RPMI7951 (cell line): ENCODE measurements around the gene TRIM47. TPM values are rescaled to one million over a fixed set of nuclear protein-coding genes. Genes with fewer than 3 reads are reported as not detected.
"Not testable (repeated sequence)": the region's sequence is repeated elsewhere in the genome, so short reads cannot be mapped to it uniquely, and the experiment has no call there.

Experiments used
- DNase-seq: peaks from one replicate; pipeline ENCODE4 v3.0.0-alpha.2; 2012; ENCODE audit warnings: low read depth
- total RNA-seq: library from RNA; depleted of rRNA; stranded (reverse); fragments of >200 nt; shearing (Covaris generic); gene quantifications from 2 replicates; pipeline ENCODE4 v1.2.3, GENCODE V29; 2014

The TRIM47 gene
- total RNA-seq, 1 experiment from 2014 or later = 13.6 TPM

DNA sequence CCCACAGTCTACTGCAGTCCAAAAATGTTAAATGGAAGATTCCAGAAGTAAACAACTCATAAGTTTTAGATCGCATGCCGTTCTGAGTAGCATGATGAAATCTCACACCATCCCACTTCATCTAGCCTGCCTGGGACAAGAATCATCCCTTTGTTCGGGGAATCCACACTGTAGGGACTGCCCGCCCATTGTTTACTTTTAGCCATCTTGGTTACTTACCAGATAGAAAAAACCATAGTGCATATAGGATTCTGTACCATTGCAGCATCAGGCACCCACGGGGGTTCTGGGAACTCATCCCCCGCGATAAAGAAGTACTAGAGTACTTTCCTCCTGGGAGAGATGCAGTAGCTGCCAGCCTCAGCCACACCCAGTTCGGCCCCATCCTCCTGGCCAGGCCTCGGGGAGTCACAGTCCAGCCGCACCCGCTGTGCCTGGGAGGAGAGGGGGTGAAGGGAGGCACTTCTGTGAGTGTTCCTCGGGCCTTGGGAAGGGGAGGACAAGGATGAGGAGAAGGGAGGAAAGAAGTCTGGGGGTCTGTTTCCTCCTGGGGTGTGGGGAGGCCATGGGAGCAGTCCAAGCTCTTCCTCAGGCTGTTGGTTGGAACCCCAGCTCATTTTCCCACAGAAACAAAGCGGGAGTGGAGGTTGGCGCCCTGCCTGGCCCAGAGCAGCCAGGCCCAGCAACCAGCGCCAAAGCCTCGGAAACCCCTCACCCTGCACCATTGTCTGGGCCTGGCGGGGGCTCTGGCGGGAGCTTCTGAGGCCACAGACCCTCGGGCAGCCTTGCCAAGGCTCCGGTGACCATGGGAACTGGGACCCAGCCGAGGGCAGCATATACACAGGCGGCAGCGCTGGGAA, 8.9 kb downstream of the TRIM47 start:
- DNase-seq = peak; percentile 44

DNA sequence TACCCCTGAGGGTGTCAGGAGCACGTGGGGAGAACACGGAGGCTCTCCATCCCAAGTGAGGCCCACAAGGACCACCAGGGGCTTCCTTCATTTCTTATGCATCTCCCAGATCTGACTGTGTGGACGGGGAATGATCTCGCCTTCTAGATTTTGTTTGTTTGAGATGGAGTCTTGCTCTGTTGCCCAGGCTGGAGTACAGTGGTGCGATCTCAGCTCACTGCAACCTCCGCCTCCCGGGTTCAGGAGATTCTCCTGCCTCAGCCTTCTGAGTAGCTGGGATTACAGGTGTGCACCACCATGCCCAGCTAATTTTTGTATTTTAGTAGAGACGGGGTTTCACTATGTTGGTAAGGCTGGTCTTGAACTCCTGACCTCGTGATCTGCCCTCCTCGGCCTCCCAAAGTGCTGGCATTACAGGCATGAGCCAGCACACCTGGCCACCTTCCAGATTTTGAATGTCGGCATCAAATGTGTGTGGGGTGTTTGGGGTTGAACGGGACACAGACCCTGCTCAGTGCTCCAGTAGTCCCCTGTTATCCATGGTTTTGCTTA, 9.6 kb downstream of the TRIM47 start:
- DNase-seq = not testable (repeated sequence)

DNA sequence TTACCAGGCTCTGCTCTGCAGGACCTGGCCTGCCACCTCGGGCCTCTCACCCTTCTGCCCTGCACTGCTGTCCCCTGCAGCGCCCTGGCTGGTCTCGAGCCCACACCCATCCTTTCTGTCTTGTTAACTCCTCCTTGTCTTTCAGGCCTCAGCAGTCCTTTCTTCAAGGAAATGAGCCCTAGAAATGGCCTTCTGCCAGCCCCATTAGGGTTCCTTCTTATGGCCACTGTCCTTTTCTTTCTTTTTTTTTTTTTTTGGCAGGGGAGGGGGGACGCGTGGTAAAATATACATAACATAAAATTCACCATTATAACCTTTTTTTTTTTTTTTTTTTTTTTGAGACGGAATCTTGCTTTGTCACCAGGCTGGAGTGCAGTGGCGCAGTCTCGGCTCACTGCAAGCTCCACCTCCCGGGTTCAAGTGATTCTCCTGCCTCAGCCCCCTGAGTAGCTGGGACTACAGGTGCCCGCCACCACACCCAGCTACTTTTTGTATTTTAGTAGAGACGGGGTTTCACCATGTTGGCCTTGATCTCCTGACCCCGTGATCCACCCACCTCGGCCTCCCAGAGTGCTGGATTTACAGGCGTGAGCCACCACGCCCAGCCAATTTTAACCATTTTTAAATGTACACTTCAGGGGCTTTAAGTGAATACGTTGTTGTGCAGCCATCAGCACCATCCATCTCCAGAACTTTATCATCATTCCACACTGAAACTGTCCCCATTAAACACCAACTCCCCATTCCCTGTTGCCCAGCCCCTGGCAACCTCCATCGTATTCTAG, 12.8 kb downstream of the TRIM47 start:
- not testable (repeated sequence) for DNase-seq

DNA sequence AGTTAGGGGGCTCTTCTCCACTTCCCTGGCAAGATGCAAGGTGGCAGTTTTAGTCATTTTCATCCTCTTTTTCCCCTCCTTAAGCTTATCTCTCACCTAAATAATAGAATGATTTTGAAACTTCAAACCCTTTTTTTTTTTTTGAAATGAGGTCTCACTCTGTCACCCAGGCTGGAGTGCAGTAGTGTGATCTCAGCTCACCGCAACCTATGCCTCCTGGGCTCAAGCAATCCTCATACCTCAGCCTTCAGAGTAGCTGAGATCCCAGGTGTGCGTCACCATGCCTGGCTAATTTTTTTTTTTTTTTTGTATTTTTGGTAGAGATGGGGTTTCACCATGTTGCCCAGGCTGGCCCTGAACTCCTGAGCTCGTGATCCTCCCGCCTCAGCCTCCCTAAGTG, 13.5 kb downstream of the TRIM47 start:
- not testable (repeated sequence) for DNase-seq

DNA sequence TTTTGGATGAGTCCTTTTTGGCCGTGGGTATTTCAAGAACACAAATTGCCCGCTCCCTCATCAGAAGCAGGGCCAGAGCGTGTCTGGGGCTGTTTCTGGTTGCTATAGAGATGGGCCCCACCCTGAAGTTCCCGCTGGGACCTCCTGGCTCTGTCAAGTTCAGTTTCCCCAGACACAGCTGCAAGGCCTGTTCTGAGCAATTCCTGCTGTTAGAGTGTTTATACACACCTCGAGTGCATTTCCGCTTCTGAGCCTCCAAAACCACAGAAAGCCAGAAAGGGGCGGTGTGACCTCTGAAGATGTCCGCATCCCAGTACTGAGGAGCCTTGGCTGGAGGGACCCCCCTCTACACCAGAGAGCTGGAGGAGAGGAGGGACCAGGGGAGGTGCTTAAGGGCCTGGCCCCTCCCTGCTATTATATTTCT, 13.9 kb downstream of the TRIM47 start:
- DNase-seq = no peak

DNA sequence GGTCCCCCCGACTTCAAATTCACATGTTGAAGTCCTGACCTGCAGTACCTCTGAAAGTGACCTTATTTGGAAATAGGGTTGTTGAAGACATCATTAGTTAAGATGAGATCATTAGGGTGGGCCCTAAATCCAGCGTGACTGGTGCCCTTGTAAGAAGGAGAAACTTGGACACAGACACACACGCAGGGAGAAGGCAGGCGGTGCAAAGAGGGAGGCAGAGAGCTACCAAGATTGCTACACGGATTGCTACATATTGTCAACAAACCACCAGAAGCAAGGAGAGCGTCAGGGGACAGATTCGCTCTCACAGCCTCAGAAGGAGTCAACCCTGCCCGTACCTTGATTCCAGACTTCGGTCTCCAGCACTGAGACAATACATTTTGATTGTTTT, 16.5 kb downstream of the TRIM47 start:
- no peak for DNase-seq

DNA sequence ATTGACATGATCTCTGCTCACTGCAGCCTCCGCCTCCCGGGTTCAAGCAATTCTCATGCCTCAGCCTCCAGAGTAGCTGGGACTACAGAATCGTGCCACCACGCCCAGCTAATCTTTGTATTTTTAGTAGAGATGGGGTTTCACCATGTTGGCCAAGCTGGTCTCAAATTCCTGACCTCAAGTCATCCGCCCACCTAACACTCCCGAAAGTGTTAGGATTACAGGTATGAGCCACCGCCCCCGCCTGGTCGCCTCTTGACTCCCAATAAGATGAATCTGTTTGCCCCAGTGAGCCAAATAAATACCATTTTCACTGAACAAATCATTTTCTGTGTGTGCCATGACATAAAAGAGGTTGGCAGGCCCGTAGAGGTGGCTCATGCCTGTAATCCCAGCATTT, 19.0 kb downstream of the TRIM47 start:
- not testable (repeated sequence) for DNase-seq

DNA sequence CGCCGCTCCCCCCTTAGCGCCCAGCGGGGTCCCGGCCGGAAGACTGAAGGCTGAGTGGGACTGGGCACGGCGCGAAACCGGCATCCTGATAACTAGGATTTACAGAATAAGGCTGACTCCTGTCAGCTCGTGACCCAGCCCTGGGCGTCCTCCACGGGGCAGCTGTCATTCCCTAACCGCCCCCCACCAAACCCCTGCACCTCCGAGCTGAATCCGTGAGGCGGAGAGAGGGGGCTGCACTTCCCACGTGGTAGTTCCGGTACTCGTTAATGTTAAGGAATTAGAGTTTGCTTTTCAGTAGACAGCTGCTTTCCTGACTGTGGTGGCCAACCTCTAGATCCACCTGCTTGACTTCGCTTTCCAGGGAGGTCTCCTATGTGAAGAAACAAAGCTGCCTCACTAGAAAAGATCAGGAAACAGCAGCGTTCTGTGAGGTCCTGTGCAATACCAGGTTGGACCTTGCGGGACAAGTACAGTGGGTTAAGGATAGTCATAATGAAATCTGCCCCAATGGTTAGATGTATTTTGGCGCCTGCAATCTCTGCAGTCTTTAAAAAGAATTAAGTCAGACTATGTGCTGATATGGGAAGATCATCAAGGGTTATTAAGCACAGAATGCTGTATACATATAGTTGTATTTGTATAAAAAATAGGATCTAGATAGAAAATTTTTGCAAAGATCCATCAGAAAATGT, 22.2 kb downstream of the TRIM47 start:
- DNase-seq = no peak

DNA sequence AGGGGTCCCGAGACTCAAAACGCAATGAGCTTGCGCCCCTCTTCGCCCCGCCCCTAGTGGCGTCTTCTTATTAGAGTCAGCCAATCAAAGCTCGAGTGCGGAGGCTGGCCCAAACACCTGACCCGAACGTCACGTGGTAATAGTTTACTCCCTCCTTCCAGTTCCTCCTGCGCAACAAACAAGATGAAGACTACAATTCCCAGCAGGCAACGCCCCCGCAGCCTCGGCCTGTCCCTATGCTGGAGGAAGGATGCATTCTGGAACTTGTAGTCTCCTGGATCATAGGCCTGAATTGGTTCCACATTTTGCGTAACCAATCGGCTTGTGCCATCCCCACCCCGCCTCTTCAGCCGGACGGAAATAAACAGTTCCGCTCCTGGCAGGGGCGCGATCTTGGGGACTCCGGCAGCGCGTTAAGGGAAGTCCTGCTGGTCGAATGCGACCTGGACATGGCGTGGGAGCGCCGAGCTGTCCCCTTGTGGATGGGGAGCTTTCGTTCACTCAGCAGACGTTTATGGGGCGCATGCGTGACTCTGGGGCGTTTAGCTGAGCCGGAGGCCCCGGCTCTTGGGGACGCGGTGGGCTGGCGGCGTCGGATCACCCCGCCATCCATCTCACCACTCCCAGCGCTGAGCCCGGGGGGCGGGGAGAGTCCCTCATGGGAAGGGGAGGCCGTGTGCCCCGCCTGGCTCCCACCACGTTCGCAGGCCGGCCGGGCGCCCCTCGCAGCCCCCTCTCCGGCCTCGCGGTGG, 22.9 kb downstream of the TRIM47 start, which contains the start of gene WBP2:
Gene WBP2 (minus strand): TSS at position 26 of the 752 bp plus-strand sequence. CDS start 38 bp downstream, outside the sequence.
- peak; percentile 99 for DNase-seq

DNA sequence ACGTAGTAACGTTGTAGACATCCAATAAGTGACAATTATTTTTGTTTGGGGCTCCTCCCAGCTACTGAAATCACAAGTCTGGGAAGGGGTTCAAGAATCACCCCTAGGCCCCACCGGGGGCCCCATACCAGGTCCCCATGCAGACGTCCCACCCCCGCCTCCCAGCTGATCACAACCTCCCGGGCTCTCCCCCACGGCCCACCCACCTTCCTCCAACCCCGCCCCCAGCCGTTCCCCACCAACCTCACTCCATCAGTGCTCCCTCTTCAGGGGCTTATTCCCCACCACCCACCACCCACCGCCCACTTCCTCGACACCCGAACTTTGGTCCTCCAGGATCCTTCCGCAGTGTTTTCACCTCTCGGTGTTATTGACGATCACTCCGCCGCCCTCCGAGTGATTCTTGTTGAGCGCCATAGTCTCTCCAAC, 23.5 kb downstream of the TRIM47 start:
- no peak for DNase-seq

DNA sequence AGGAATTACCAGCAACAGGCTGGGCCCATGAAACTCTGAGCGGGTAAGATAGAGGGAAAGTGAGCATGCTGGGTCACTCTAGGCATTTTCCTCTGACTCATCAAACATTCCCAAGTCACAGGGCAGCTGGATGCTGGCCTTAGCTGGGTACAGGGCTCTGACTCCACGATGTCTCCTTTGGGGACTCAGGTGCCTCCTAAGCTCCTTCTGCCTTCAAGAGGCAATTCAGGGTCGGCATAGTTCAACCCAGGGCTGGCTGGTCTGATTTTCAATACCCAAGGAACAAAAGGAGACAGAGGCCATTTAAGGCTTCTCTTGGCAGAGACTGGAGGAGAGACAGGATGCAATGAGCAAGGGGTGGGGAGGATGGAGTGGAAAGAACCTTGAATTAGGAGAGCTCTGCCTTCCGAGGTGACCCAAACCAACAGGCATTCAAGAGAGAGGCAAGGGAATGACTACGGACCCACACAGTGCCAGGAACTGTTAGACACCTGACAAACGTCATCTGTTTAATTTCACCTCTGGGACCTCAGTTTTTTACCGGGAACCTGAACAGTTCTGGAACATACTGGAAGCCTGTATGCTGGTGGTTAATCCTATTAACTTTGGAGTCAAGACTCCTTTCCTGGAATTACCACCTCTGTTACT, 24.2 kb downstream of the TRIM47 start:
- DNase-seq = peak; percentile 73

DNA sequence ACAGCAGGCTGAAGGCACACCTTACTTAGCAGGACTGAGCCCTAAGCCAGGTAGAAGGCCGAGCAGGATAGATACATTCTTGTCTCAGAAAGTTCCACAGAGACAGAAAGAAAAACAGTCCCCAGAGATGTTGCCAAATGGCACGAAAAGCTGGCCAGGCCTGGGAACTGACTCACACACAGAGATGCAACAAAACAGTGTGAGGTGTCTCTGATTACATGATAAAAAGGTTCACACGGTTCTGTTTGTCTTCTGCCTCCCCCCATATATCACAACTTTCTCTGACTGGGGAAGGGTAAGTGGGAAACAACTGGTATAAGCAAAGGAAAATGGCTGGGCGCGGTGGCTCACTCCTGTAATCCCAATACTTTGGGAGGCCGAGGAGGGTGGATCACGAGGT, 24.9 kb downstream of the TRIM47 start:
- DNase-seq = peak; percentile 41

DNA sequence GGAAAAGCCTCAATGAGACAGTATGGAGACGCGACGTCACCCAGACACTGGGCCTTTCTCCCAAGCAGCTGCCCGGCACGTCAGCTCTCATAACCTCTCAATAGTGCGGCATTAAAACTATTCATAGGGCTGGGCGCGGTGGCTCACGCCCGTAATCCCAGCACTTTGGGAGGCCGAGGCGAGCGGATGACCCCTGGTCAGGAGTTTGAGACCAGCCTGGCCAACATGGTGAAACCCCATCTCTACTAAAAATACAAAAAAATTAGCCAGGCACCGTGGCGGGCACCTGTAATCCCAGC, 26.7 kb downstream of the TRIM47 start:
- not testable (repeated sequence) for DNase-seq

DNA sequence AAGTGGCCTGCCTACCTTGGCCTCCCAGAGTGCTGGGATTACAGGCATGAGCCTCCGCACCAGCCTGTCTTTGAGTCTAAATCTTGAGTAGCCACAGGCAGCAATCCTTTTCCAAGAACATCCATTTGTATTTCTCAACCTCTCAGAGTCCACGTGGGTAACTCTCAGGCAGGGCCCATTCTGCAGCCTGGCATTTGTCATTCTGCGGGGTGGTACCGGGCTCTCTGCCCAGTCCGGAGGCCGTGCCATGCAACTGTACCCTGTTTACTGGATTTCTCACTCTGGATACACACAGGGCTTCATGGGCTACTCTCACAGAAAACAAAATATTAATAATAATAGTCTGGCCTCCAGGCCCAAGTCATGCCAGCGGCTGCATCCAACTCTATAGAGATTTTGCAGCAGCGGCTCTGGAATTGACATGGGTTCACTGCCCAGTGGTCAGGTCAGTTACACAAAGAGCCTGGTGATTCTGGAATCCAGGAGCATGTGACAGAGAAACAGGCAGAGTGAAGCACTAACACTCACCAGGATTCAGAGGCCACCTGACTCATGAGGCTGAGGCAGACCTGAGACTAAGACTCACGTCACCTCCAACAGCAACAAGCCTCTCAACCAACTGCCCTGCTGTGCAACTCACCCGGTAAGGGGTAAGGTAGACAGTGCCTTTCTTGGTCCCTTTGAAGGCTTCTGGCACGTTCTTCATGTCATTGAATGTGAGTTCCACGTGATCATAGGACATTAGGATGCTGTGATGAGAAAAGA, 27.3 kb downstream of the TRIM47 start:
- no peak for DNase-seq

DNA sequence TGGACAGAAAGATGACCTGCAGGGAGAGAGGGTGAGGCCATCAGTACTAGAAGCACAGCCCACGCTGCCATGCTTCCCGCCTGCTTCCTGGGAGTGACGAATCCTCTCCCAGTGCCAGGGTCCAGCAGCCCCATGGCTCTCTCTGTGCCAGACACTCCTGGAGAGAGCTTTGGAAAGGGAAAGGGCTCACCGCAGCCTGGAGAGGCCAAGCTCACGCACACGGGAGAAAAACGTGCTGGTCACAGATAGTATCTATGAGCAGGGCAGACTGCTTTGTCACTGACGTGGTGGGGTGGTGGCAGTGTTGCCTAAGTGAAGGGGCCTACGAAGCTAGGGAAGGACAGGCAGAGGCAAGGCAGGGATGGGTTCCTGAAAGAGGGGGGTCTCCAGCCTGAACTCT, 28.7 kb downstream of the TRIM47 start:
- DNase-seq = no peak

DNA sequence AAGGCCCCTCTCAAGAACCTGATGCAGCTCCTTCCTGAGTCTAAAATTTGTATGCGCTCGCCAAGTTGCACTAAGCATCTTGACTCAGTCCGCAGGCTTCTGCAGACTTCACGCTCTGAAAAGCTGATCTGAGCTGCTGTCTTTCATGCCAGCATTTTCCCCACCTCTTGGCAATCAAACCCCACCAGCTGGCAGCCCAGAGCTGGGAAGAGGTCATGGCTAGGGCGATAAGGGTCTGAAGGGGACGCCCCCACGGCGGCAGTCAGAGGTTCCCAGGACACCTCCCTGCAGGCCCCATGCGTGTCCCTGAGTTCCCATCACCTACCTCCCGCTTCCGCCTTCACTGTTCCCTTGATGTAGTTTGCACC, 29.1 kb downstream of the TRIM47 start:
- no peak for DNase-seq

DNA sequence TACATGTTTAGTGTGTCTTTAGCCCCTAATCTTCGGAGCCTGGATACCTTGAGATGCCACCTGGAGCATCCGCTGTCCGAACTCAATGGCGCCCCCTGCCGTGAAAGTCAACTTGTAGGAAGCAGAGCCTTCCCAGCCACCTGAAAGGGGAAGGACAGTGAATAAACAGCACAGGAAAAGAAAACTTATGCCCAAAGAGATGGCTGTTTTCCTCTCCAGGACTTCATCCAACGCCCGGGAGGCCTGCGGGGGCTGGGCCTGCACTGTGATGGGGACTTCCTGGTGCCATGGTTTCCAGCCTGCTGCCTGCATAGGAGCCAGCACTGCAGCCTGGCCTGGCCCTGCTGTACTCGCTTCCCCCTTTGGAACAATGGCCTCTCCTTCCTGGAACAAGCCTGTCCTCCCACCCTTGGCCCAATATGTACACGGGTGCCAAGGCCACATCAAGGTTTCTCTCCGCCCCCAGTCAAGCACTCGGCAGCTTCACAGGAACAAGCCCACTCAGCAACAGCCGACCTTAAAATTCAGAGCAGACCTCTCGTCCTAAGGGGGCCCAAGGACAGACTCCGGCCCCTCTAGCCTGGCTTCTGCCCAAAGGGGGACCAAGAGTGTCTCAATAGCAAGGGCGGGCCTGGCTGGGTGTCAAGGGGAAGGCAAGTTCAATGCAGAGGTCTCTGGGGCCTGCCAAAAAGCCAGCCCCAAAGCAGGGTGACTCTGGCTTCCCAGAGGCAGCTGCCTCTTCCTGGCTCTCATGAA, 29.7 kb downstream of the TRIM47 start:
- peak; percentile 28 for DNase-seq

DNA sequence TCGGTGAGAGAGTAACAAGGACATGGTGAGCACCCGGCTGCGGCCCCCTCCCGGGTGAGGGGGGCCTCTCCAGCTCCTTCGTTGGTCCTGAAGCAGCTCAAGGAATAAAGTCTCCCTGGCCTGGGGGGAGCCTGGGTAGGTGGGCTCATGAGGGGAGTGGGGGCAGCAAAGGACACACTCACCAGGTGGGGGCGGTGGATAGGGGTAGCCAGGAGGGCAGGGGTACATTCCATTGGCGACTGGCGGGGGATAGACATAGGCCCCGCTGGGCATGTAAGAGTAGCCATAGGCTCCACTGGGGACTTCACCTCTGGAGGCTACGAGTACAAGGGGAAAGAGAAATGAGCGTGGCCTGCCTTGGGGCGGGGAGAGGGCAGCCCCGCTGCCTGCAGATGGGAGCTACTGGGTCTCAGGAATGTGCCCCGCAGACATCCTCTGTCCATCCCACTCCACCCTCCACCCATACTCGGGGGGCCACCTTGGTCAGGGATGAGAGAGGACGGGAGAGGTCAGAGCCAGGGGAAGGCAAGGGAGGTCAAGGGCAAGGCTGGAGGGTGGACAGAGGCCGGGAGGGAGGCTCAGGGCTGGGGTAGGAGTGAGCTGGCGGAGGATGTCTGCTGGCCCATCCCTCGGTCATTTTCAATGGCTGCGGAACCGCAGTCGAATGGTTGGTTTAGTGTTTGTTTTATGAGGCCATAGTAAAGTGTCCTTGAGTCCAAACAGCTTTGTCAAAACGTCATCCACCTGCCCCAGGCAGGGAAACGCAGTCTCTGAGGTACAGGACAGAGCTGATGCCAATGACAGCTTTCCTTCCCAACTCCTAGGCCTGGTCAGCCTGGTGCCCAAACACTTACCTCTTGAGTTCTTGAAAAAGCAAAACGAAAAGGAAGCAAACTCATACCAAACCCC, 30.5 kb downstream of the TRIM47 start:
- no peak for DNase-seq
